ENCODE data around the gene NSMCE1. TPM values are rescaled to one million over a fixed set of nuclear protein-coding genes. Genes with fewer than 3 reads are reported as not detected.

NSMCE1 gene
- total RNA-seq, 2 experiments from 2014 or later, result 31.9 to 33.9 TPM

DNA sequence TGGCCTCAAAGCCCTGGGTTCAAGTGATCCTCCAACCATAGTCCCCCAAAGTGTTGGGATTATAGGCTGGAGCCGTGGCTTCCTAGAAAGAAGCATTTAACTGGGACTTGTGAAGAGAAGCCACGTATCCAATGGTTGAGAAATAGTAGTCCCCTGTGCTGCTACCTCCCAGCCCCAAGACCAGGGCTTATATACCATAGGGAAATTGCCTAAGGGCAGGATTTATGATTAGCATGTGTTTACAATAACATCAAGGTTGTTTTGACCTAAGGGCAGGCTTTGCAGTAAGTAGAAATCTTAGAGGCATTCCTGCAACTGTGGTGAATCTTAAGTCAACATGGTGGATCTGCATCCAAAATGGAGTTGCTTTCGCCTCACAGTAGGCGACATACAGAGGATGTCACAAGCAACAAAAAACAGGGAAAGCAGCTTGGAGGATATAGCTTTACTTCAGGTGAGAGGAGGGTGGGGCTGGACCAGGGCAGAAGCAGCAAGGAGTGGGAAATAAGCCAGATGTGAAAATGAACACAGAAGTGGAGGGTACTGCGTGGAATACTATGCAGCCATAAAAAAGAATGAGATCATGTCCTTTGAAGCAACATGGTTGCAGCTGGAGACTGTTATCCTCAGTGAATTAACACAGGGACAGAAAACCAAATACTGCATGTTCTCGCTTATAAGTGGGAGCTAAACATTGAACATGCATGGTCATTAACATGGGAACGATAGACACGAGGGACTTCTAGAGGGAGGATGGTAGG, 18.7 kb upstream of the NSMCE1 start:
- peak overlapping the region; percentile 54 for H3K27ac Mint-ChIP-seq
- no peak overlapping the region for H3K4me3 Mint-ChIP-seq
- Histone ChIP-seq H3K4me1 (ENCODE audit: insufficient read depth, low read length) (peaks cover 26% of the 10 kb centered on the region), H3K36me3 (ENCODE audit: insufficient read depth, low read length) (no peaks in the 10 kb centered on the region), H3K9me3 (ENCODE audit: control insufficient read depth in 1 of 2, insufficient read depth in 1 of 2, low read length in 2 of 2) (no peaks in the 10 kb centered on the region), H3K4me3 (ENCODE audit: low read length) (no peak overlapping the region), H3K27ac (ENCODE audit: low read depth in 1 of 2, low read length in 2 of 2) (no peak overlapping the region), H3K27me3 (ENCODE audit: control insufficient read depth in 1 of 2, insufficient read depth in 2 of 2, low read length in 2 of 2) (no peaks in the 10 kb centered on the region)
- H3K36me3 Mint-ChIP-seq (ENCODE audit: low read depth), result no peaks in the 10 kb centered on the region
- peaks cover 67% of the 10 kb centered on the region for H3K4me1 Mint-ChIP-seq (ENCODE audit: low read depth)
- intact Hi-C loops (cut with DNase I, micrococcal nuclease), result no loop called here
- POLR2A ChIA-PET, result no interaction called here
- no peaks in the 10 kb centered on the region for H3K27me3 Mint-ChIP-seq
- CTCF ChIA-PET, result no interaction called here
- no peak for ATAC-seq (ENCODE audit: poor library complexity)
- TF ChIP-seq, protein P1, sequence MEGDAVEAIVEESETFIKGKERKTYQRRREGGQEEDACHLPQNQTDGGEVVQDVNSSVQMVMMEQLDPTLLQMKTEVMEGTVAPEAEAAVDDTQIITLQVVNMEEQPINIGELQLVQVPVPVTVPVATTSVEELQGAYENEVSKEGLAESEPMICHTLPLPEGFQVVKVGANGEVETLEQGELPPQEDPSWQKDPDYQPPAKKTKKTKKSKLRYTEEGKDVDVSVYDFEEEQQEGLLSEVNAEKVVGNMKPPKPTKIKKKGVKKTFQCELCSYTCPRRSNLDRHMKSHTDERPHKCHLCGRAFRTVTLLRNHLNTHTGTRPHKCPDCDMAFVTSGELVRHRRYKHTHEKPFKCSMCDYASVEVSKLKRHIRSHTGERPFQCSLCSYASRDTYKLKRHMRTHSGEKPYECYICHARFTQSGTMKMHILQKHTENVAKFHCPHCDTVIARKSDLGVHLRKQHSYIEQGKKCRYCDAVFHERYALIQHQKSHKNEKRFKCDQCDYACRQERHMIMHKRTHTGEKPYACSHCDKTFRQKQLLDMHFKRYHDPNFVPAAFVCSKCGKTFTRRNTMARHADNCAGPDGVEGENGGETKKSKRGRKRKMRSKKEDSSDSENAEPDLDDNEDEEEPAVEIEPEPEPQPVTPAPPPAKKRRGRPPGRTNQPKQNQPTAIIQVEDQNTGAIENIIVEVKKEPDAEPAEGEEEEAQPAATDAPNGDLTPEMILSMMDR (IDR thresholded peaks at IDR 0.05), result no peak
- no peak for DNase-seq
- no peaks in the 10 kb centered on the region for H3K9me3 Mint-ChIP-seq

DNA sequence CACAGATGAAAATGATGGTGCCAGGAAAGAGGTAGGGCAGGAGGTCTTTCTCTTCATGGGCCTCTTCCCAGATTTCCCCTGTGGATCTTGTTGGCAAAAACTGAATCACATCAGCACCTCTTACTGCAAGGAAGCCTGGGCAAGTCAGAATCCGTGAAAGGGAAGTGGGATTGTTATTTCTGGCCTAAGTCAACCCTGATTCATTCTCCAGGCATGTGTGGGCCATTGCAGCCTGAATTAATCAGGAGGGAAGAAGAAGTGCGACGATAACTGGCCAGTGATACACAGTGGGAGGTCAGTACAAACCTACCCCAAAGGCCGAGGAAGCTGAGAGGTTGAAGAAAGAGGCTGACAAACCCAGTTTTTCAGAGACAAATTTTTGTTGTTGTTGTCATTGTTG, 17.9 kb upstream of the NSMCE1 start:
- ChIA-PET CTCF (no interaction called here), POLR2A (interaction anchor here (0.6 to 0.7 kb wide), 2 partner anchors 19 to 50 kb away, joined by 3 read pairs; no protein-coding TSS in a partner anchor)
- no peak for ATAC-seq (ENCODE audit: poor library complexity)
- Histone ChIP-seq H3K36me3 (ENCODE audit: insufficient read depth, low read length) (no peaks in the 10 kb centered on the region), H3K27ac (ENCODE audit: low read depth in 1 of 2, low read length in 2 of 2) (no peak overlapping the region), H3K27me3 (ENCODE audit: control insufficient read depth in 1 of 2, insufficient read depth in 2 of 2, low read length in 2 of 2) (no peaks in the 10 kb centered on the region), H3K4me3 (ENCODE audit: low read length) (no peak overlapping the region), H3K9me3 (ENCODE audit: control insufficient read depth in 1 of 2, insufficient read depth in 1 of 2, low read length in 2 of 2) (no peaks in the 10 kb centered on the region), H3K4me1 (ENCODE audit: insufficient read depth, low read length) (peaks cover 26% of the 10 kb centered on the region)
- no peaks in the 10 kb centered on the region for H3K9me3 Mint-ChIP-seq
- H3K36me3 Mint-ChIP-seq (ENCODE audit: low read depth), result no peaks in the 10 kb centered on the region
- intact Hi-C loops (cut with DNase I, micrococcal nuclease), result no loop called here
- DNase-seq, result peak in 1 of 14 experiments; percentile 45
- no peak overlapping the region for H3K27ac Mint-ChIP-seq
- TF ChIP-seq, protein P1 (IDR thresholded peaks at IDR 0.05), result no peak
- H3K4me1 Mint-ChIP-seq (ENCODE audit: low read depth), result peaks cover 66% of the 10 kb centered on the region
- no peaks in the 10 kb centered on the region for H3K27me3 Mint-ChIP-seq
- H3K4me3 Mint-ChIP-seq, result no peak overlapping the region

DNA sequence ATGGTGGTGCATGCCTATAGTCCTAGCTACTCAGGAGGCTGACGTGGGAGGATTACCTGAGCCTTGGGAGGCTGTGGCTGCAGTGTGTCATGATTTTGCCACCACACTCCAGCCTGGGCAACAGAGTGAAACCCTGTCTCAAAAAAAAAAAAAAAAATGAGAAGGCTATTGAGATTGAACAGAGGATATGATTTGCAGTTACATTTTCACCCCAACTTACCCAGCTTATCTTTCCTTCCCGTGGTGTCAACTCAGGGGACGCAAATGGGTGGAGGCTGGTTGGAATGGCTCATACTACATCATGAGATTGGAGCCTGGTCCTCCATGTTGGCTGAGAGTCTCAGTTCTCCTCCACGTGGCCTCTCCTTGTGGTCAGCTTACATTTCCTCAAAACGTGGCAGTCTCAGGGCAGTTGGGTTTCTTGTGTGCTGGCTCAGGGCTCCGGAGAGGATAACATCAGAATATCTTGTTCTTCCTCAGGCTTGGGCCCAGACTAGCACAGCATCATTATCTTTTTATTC, 17.2 kb upstream of the NSMCE1 start:
- intact Hi-C loops (cut with DNase I, micrococcal nuclease), result no loop called here
- Mint-ChIP-seq H3K27ac (no peak overlapping the region), H3K4me1 (ENCODE audit: low read depth) (peaks cover 66% of the 10 kb centered on the region)

More for the DNA sequence above, 17.2 kb upstream of the NSMCE1 start:
- no peak overlapping the region for H3K4me3 ChIP-seq (ENCODE audit: low read length)
- H3K4me3 Mint-ChIP-seq, result no peak overlapping the region
- no peaks in the 10 kb centered on the region for H3K9me3 Mint-ChIP-seq
- no peak overlapping the region for H3K27ac ChIP-seq (ENCODE audit: low read depth in 1 of 2, low read length in 2 of 2)
- H3K27me3 Mint-ChIP-seq, result no peaks in the 10 kb centered on the region
- POLR2A ChIA-PET, result interaction anchor here (0.7 to 1.3 kb wide), 2 partner anchors 32 to 52 kb away, joined by 3 to 4 read pairs; no protein-coding TSS in a partner anchor
- ATAC-seq (ENCODE audit: poor library complexity) (no peak), DNase-seq (peak in 1 of 14 experiments; percentile 35)
- CTCF ChIA-PET, result interaction anchor here (0.9 kb wide), 1 partner anchor 10 kb away, joined by 3 read pairs; no protein-coding TSS in a partner anchor
- no peaks in the 10 kb centered on the region for H3K9me3 ChIP-seq (ENCODE audit: control insufficient read depth in 1 of 2, insufficient read depth in 1 of 2, low read length in 2 of 2)
- TF ChIP-seq, protein P1 (IDR thresholded peaks at IDR 0.05), result no peak
- no peaks in the 10 kb centered on the region for H3K36me3 ChIP-seq (ENCODE audit: insufficient read depth, low read length)
- peaks cover 26% of the 10 kb centered on the region for H3K4me1 ChIP-seq (ENCODE audit: insufficient read depth, low read length)
- H3K27me3 ChIP-seq (ENCODE audit: control insufficient read depth in 1 of 2, insufficient read depth in 2 of 2, low read length in 2 of 2), result no peaks in the 10 kb centered on the region
- H3K36me3 Mint-ChIP-seq (ENCODE audit: low read depth), result no peaks in the 10 kb centered on the region

Data from CD4-positive, alpha-beta T cell (primary cell).